Islet of Langerhans (tissue), 1 donor: ENCODE measurements around the gene FADS2.

Experiments
- FAIRE-seq: peaks from one replicate; lab custom pipeline; 2011; peaks lifted over from hg19 to GRCh38; lab: Jason Lieb, UNC

FADS2 gene

GRCh38 chr11:61907871-61908729, 80.0 kb downstream of the FADS2 start:
- no peak for FAIRE-seq

DNA sequence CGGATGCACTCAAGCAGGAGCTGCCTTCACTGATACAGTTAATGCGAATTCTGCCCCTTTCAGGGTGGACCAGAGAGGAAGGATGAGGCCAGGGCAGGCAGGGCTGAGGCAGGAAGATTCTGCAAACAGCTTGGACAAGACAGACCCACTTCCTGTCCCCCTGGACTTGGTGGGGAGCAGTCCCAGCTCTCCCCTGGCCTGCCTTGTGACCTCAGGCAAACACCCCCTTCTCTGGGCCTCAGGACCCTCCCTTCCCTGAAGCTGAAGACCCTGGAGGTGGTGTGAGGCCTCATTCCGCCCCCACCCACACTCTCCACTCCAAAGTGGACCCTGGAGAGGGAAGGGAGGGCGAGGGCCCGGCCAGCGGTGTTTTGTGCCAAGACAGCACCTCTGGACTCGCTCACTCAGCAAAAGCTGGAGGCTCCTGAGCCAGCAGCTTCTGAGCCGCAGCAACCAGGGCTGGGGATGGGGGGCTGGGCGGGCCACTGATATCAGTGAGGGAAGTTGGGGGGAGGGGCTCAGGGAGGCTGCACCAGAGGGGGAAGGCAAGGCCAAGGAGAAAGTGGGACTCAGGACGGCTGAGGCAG, 80.7 kb downstream of the FADS2 start:
- FAIRE-seq = no peak

DNA sequence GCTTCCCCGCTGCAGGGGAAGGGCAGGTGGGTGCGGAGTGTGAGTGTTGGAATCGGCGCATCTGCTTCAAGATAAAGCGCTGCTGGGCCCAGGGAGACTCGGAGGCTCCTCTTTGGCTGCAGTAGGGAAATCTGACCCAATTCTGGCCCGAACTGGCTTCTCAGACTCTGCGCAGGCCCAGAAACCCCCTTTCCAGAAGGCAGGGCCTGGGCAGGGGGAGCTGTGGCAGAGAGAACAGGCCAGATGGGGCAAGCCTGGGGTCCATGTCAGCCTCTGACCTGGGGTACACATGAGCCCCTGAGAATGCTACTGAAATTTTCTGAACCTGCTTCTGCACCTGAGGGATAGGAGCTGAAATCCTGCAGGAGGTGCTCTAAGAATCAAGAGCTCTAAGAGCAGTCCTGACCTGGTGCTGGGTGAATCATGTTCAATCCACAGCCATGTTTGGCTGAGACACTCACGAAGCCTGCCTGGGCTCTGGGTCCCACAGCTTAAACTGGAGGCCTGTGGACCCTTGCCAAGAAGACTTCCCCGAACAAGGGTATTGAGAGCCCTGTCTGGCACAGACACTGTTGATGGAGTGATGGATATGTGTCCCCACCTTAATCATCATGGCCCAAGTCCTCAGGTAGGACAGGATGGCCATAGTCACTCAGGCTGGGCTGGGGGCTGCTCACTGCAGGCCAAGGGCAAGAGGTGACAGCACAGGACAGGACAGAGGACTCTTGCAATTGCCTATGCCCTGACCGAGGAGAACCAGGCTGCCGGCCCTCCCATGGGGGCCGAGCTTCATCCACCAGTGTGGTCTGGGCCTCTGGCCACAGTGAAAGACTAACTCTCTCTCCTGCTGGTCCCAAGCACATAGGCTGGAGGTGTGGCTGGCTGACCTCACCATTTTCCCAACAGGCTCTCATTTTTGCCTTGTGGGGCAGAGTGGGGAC, 82.4 kb downstream of the FADS2 start:
- FAIRE-seq = no peak

DNA sequence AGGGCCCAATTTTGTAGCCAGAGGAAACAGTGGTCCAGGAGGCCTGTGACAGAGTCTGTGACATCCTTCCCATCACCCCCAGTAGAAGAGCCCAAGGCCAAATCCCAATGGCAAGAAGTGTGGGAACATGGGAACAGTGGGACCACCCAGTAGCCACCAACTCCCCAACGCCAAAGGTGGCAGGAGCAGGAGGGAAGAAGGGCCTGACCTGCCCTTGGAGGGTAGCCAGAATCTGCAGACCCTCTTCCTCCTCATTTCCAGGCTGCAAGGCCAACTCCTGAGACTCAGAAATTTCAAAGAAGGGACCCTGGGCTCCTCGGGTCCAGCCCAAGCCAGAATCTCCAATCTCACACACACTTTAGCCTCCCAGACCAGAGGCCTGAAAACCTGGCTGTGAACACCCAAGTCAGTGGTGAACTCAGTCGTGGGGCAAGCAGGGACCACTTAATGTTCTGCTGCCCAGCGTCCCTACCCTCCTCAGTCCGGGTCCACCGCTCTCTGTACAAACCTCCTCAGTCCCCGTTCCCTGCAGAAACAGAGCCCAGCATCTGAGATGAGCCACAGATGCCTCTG, 83.1 kb downstream of the FADS2 start:
- no peak for FAIRE-seq

- no peak for FAIRE-seq
These were observed 83.8 kb downstream of the FADS2 start for GRCh38 chr11:61911701-61912529.

DNA sequence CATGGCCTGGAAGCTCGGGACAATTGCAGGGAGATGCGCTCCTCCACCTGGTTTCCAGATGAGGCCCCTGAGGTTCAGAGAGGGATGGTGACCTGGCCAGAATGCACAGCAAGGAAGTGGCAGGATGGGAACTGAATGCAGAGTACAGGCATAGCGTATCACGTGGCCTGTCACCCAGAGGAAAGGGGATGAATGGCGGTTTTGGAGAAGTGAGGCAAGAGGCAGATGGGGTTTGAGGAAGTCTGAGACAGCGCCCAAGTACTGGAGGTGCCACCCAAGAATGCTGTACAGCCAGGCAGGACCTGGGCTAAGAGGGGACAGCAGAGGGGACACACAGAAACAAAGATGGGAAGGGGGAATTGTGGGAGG, 84.4 kb downstream of the FADS2 start:
- FAIRE-seq = no peak

DNA sequence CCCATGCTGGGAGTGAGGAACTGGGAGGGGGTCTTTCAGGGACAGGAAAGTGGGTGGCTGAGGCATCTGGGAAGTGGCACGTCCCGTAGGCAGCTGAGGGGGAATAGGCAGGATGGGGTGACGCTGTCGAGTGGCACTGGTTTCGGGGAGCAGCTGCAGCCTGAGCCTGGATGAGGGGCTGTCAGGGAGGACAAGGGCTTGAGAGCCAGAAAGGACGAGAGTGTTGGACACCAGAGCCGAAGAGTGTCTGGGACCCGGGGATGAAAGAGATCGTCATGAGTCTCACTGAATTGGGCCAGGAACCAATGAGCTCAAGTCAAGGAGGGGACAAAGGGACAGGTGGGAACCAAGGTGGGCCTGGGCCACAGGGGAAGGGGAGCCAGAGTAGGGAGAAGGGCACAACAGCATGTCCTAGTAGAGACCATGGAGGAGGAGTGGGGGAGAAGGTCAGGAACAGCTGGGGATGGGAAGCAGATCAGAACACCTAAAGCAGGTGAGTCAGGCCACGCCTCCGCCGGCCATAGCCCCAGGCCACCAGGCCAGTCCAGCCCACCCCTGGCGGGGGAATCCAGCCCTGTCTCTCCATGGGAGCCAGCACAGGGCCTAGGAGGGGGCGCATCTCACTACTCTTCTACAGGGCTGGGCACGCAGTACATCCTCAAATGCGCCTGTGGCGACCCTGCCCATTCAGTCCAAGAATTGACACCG, 85.0 kb downstream of the FADS2 start:
- FAIRE-seq = no peak

- no peak for FAIRE-seq
These were observed 85.7 kb downstream of the FADS2 start for GRCh38 chr11:61913699-61914395.

DNA sequence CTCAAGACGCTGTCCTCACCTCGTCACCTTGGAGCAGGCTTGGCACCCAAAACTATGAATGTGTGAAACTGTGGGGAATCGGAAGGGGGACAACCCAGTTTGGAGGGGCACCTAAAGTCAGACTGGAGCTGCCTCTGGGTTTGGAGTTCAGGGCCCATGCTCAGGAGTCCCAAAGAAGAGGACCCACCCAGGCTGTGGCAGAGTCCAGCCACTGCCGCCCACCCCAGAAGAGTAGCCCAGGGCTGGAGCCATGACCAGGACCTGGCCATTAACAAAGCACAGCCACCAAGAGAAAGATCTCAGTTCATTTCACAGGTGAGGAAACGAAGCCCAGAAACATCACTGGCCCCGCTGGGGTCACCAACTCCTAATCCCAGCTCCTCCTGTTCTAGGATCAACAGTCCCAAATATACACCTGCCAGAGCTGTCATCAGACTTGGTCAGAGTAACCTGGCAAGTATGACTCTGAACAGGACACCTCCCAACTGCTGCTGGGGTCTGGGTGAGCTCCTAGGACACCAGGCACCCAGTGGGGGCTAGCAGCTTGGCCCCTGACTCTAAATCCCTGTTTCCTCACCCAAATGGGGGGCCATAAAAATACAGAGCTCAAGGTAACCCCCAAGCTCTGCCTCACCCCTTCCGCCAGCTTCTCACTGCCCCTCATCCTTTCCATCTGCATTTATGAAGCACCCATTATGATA, 86.5 kb downstream of the FADS2 start:
- no peak for FAIRE-seq

- FAIRE-seq = no peak
These were observed 88.7 kb downstream of the FADS2 start for GRCh38 chr11:61916737-61917333.
